ENCODE results near the gene IQUB. TPM values are rescaled to one million over a fixed set of nuclear protein-coding genes. Genes with fewer than 3 reads are reported as not detected.

IQUB gene
- polyA plus RNA-seq, 1 donor from 2014 or later, result 0.41 TPM

GRCh38 chr7:123424463-123424862 is 109.9 kb downstream of the IQUB start:
- H4K20me1 ChIP-seq (ENCODE audit: insufficient read depth), result no peaks in the 10 kb centered on the region
- H2AFZ ChIP-seq (ENCODE audit: low read depth, low read length), result no peak overlapping the region
- no peak overlapping the region for H3K27ac ChIP-seq (ENCODE audit: low read length)
- no peaks in the 10 kb centered on the region for H3K9me3 ChIP-seq (ENCODE audit: low read length)
- H3K9ac ChIP-seq (ENCODE audit: low read length), result no peak overlapping the region
- no peaks in the 10 kb centered on the region for H3K79me2 ChIP-seq (replicated peaks; ENCODE audit: insufficient read depth, low read length)
- H3K36me3 ChIP-seq (ENCODE audit: insufficient read depth, low read length), result no peaks in the 10 kb centered on the region
- no peak overlapping the region for H3K4me3 ChIP-seq (ENCODE audit: low read length)
- H3F3A ChIP-seq (ENCODE audit: insufficient read depth, low read length, poor library complexity, severe bottlenecking), result no peaks in the 10 kb centered on the region
- H3K4me2 ChIP-seq (ENCODE audit: low read length), result no peak overlapping the region
- no peak for TF ChIP-seq CTCF (IDR thresholded peaks at IDR 0.05; ENCODE audit: poor library complexity, severe bottlenecking)
- H3K9me2 ChIP-seq (ENCODE audit: insufficient read depth, low read length), result no peaks in the 10 kb centered on the region
- H3K27me3 ChIP-seq (ENCODE audit: insufficient read depth, low read depth, low read length), result no peaks in the 10 kb centered on the region

GRCh38 chr7:123423622-123424021 is 110.8 kb downstream of the IQUB start:
- Histone ChIP-seq H3K27me3 (ENCODE audit: insufficient read depth, low read depth, low read length) (no peaks in the 10 kb centered on the region), H3K4me2 (ENCODE audit: low read length) (no peak overlapping the region), H3K36me3 (ENCODE audit: insufficient read depth, low read length) (no peaks in the 10 kb centered on the region), H3K79me2 (replicated peaks; ENCODE audit: insufficient read depth, low read length) (no peaks in the 10 kb centered on the region), H3K9ac (ENCODE audit: low read length) (no peak overlapping the region), H2AFZ (ENCODE audit: low read depth, low read length) (no peak overlapping the region), H4K20me1 (ENCODE audit: insufficient read depth) (no peaks in the 10 kb centered on the region), H3K27ac (ENCODE audit: low read length) (no peak overlapping the region), H3F3A (ENCODE audit: insufficient read depth, low read length, poor library complexity, severe bottlenecking) (no peaks in the 10 kb centered on the region), H3K9me3 (ENCODE audit: low read length) (no peaks in the 10 kb centered on the region), H3K4me3 (ENCODE audit: low read length) (no peak overlapping the region), H3K9me2 (ENCODE audit: insufficient read depth, low read length) (no peaks in the 10 kb centered on the region)
- TF ChIP-seq CTCF (IDR thresholded peaks at IDR 0.05; ENCODE audit: poor library complexity, severe bottlenecking), result no peak
- TF ChIP-seq RAD21 (conservative IDR thresholded peaks at IDR 0.05), result no peak
- no peak for TF ChIP-seq POLR2AphosphoS5 (IDR thresholded peaks at IDR 0.05)
- TF ChIP-seq EZH2 (IDR thresholded peaks at IDR 0.05; ENCODE audit: borderline replicate concordance, insufficient read depth, low read length, poor library complexity, severe bottlenecking), result no peak
- no peak for TF ChIP-seq REST (IDR thresholded peaks at IDR 0.05; ENCODE audit: borderline replicate concordance)
- TF ChIP-seq SMC3 (conservative IDR thresholded peaks at IDR 0.05; ENCODE audit: poor library complexity), result no peak
- TF ChIP-seq TAF1 (IDR thresholded peaks at IDR 0.05; ENCODE audit: low read depth), result no peak
- no peak for TF ChIP-seq EP300 (conservative IDR thresholded peaks at IDR 0.05; ENCODE audit: poor library complexity, severe bottlenecking)
- TF ChIP-seq MXI1 (conservative IDR thresholded peaks at IDR 0.05; ENCODE audit: poor library complexity, severe bottlenecking), result no peak
